Urinary bladder (tissue), 4 donors: Measurements from ENCODE around the gene CLN3. TPM values are rescaled to one million over a fixed set of nuclear protein-coding genes. Genes with fewer than 3 reads are reported as not detected.

ENCODE experiments used
- DNase-seq: peaks from one replicate; pipeline ENCODE4 v3.0.0-alpha.2; 2015; ENCODE audit errors: extremely low spot score
- H3K27ac ChIP-seq: one replicate; pipeline ENCODE4 v1.5.1; 2013; ENCODE audit warnings: low read depth, mild to moderate bottlenecking, moderate library complexity
- H3K36me3 ChIP-seq: one replicate; pipeline ENCODE4 v1.6.1; 2013; ENCODE audit warnings: mild to moderate bottlenecking, moderate library complexity; ENCODE audit not compliant: insufficient read depth
- H3K4me1 ChIP-seq: one replicate; pipeline ENCODE4 v1.6.1; 2013; ENCODE audit warnings: mild to moderate bottlenecking, moderate library complexity; ENCODE audit not compliant: insufficient read depth
- H3K4me3 ChIP-seq: one replicate; pipeline ENCODE4 v1.5.1; 2013; ENCODE audit warnings: low read depth, low read length
- WGBS: extraction: QIAGEN DNeasy Blood & Tissue Kit; methylation state at CpG from one replicate; pipeline ENCODE4 v1.1.7; 2013; 5-methylcytosine and 5-hydroxymethylcytosine counted together
- polyA plus RNA-seq: library from polyadenylated mRNA; stranded (reverse); fragments of 200-250 nt; gene quantifications from one replicate; pipeline ENCODE4 v1.2.3, GENCODE V29; 2013
- total RNA-seq: library from RNA; depleted of rRNA; stranded (reverse); fragments of >200 nt; gene quantifications from one replicate; pipeline ENCODE4 v1.2.3, GENCODE V29; 2014
- donor health status: healthy with polysubstance abuse.
- donor health status: healthy.

Gene CLN3
- total RNA-seq: 10.7 TPM
- 32.2 TPM for polyA plus RNA-seq

DNA sequence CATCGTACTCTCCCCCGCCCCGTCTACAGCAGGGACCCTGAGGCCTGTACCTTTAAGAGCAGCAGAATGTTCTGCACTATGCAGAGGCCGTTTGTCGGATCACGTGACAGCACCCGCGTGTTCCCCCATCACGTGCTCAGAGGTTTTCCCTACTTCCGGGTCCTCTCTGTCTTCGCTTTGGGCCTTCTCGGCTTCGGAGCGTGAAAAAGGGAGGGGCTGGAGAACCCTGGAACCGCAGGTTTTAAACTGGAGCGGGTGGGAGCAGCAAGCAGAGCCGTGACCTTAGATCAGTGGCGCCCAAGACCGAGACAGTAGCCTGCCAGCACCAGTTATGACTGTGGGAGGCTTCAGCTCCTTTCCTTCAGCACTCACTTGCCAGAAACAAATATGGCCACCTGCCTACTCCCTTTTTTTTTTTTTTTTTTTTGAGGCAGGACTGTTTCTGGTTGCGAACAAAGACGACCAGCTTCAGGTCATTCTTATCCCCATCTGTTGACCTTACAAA, at the start of gene CLN3:
Gene CLN3 (minus strand): TSS at position 105 of the 505 bp plus-strand sequence. CDS start 315 bp downstream, outside the sequence.
- peak within 1 kb of the TSS; percentile 91 for H3K4me3 ChIP-seq
- peak; percentile 95 for DNase-seq
- no peaks in the 10 kb centered on the region for H3K4me1 ChIP-seq
- no peaks in the 10 kb centered on the region for H3K36me3 ChIP-seq
- peak within 1 kb of the TSS; percentile 95 for H3K27ac ChIP-seq
- under 1% methylated on average over 21 of the region's 21 CpGs for WGBS

DNA sequence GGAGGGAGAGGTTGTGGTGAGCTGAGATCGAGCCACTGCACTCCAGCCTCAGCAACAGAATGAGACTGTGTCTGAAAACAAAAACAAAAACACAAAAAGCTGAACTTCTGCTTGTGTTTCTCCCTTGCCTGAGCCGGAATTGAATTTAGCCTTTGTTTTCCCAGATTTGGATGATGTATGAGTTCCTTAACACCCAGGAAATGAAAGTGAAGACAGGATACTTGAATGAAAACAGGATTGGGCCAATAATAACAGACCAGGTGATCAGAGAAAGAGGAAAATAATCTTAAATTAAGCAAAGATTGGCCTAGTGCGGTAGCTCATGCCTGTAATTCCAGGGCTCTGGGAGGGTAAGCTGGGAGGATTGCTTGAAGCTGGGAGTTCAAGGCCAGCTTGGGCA, 48.5 kb upstream of the CLN3 start:
- DNase-seq: no peak
- Histone ChIP-seq H3K27ac (no peak overlapping the region), H3K4me3 (no peak overlapping the region), H3K36me3 (no peaks in the 10 kb centered on the region), H3K4me1 (no peaks in the 10 kb centered on the region)
- 77% methylated on average over 3 of the region's 3 CpGs for WGBS

DNA sequence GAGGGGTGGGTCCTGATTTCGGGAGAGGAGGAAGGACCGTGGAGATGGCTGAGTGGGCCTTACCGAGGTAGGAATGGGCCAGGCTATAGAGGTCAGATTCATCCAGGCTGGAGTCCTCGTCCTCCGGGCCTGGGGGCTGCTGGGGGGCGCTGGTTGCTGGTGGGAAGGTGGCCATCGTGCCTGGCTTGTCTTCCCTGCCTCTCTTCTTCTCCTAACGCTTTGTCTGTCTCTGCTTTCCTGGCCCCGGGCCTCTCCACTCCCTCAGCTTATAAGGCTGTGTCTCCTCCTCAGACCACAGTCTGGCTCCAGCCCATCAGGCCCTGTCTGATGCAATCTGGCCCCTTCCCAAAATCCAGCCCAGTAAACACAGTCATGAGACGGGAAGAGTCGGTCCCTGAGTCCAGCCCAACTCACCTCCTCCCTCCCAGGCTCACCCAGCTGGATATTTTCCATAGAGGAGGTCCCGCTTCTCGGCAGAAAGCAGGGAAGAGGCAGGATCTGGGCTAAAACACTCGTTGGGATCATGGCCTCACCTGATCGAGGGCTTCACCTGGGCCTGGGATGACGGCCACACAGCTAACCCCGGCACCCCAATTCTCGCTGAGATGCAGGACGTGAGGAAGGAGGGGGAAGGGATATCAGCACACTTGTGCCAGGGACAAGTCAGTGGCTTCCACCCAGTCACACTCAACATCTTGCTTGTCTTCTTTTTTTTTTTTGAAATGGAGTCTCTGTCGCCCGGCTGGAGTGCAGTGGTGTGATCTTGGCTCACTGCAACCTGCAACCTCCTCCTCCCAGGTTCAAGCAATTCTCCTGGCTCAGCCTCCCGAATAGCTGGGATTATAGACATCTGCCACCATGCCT, 47.1 kb upstream of the CLN3 start, which contains the start of gene NUPR1:
Gene NUPR1 (minus strand): TSS at position 242 of the 864 bp plus-strand sequence. CDS start 67 bp downstream, at position 175.
- WGBS: 18% methylated on average over 22 of the region's 22 CpGs
- peak; percentile 89 for DNase-seq
- Histone ChIP-seq H3K36me3 (no peaks in the 10 kb centered on the region), H3K4me1 (no peaks in the 10 kb centered on the region), H3K4me3 (peak within 1 kb of the TSS; percentile 46), H3K27ac (peak within 1 kb of the TSS; percentile 93)

- Histone ChIP-seq H3K36me3 (no peaks in the 10 kb centered on the region), H3K27ac (peak overlapping the region; percentile 93), H3K4me3 (peak overlapping the region; percentile 46), H3K4me1 (no peaks in the 10 kb centered on the region)
- DNase-seq: no peak
- 76% methylated on average over 13 of the region's 13 CpGs for WGBS
These were observed 46.3 kb upstream of the CLN3 start for GRCh38 chr16:28537964-28538732.

- peak; percentile 83 for DNase-seq
- WGBS: 42% methylated on average over 6 of the region's 6 CpGs
- Histone ChIP-seq H3K36me3 (no peaks in the 10 kb centered on the region), H3K27ac (peak overlapping the region; percentile 93), H3K4me3 (peak overlapping the region; percentile 46), H3K4me1 (no peaks in the 10 kb centered on the region)
These were observed 45.2 kb upstream of the CLN3 start for GRCh38 chr16:28537076-28537475.

DNA sequence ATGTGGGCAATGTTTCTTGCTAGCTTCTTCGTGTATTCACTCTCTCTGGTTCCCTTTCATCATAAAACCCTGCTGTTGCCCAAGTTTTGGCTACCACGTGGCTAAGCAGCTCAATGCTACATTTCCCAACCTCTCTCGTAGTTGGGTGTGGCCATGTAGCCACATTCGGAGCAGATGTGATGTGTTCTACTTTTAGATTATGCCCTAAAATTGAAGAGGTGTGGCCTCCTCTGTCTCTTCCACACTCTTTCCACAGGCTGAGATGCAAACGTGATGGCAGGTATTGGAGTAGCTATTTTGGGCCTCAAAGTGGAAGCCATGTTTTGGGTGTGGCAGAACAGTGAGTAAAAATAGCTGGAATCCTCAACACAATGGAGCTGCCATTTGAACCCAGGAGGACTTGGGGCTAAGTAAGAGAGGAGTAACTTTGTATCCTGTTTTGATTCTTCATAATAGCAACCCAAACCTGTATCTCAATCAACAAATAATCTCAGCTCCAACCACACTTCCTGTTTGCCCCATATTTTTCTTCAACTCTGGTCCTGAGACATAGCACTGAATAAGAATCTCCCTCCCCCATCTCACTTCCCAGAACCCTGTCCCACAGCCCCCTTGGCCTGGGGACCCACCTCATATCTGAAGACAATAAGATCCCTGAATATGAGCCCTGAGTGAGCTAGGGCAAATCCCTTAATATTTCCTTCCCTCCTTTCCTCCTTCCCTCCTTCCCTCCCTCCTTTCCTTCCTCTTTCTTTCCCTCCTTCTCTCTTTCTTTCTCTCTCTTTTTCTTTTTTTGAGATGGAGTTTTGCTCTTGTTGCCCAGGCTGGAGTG, 42.9 kb upstream of the CLN3 start:
- no peak overlapping the region for H3K4me3 ChIP-seq
- no peak for DNase-seq
- H3K4me1 ChIP-seq: no peaks in the 10 kb centered on the region
- no peak overlapping the region for H3K27ac ChIP-seq
- 54% methylated on average over 5 of the region's 5 CpGs for WGBS
- H3K36me3 ChIP-seq: no peaks in the 10 kb centered on the region

- Histone ChIP-seq H3K27ac (no peak overlapping the region), H3K36me3 (no peaks in the 10 kb centered on the region), H3K4me3 (no peak overlapping the region), H3K4me1 (no peaks in the 10 kb centered on the region)
- DNase-seq: no peak
- 80% methylated on average over 5 of the region's 5 CpGs for WGBS
These were observed 41.2 kb upstream of the CLN3 start for GRCh38 chr16:28532940-28533647.

- DNase-seq: no peak
- 57% methylated on average over 9 of the region's 9 CpGs for WGBS
- Histone ChIP-seq H3K36me3 (no peaks in the 10 kb centered on the region), H3K27ac (no peak overlapping the region), H3K4me3 (no peak overlapping the region), H3K4me1 (no peaks in the 10 kb centered on the region)
These were observed 40.2 kb upstream of the CLN3 start for GRCh38 chr16:28531777-28532744.

DNA sequence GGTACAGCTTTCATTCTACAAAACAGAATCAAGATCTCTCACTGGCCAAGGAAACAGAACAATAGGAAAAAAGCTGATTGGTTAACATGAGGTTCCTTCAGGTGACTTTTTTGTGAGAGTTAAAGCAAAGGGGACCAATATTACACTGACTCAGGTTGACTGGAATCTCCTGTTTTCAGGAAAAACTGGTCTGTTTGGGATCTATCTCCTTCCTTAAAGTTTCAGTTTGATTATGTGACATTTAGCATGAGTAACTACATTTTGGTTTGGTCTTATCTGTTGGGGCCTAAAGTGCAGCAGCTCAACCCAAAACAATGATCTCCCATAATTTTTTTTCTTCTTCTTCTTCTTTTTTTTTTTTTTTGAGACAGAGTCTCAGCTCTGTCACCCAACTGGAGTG, 37.2 kb upstream of the CLN3 start:
- DNase-seq: no peak
- Histone ChIP-seq H3K27ac (no peak overlapping the region), H3K4me1 (no peaks in the 10 kb centered on the region), H3K36me3 (no peaks in the 10 kb centered on the region), H3K4me3 (no peak overlapping the region)

DNA sequence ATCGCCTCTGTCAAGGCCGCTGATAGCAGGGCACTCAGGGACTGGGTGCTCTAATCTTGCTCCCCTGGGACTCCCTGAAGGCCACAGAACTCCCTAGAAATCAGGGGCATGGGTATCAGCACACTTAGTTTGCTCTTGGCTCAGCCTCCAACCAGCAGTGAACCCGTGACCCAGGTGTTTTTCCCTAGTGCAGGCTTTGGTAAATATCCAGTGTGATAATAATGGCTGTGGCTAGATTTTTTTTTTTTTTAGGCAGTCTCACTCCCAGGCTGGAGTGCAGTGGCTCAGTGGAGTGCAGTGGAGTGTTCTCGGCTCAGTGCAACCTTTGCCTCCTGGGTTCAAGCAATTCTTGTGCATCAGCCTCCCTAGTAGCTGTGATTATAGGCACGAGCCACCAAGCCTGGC, 36.6 kb upstream of the CLN3 start:
- Histone ChIP-seq H3K4me1 (no peaks in the 10 kb centered on the region), H3K36me3 (no peaks in the 10 kb centered on the region), H3K4me3 (no peak overlapping the region), H3K27ac (no peak overlapping the region)
- no peak for DNase-seq
- 83% methylated on average over 5 of the region's 5 CpGs for WGBS

GRCh38 chr16:28527985-28528384, 36.1 kb upstream of the CLN3 start:
- WGBS: 83% methylated on average over 5 of the region's 5 CpGs

More at GRCh38 chr16:28527985-28528384, 36.1 kb upstream of the CLN3 start:
- no peak overlapping the region for H3K27ac ChIP-seq
- DNase-seq: no peak
- no peaks in the 10 kb centered on the region for H3K36me3 ChIP-seq
- no peaks in the 10 kb centered on the region for H3K4me1 ChIP-seq
- no peak overlapping the region for H3K4me3 ChIP-seq
